ENCODE data around the gene TIMM10B.

TIMM10B gene

GRCh38 chr11:6473451-6474412, 7.6 kb upstream of the TIMM10B start, which contains the start of gene TRIM3:
TSS of gene TRIM3 (minus strand) at chr11:6473941. CDS start at chr11:6465695, 8,246 bp downstream.
- peak; percentile 73 to 81 for DNase-seq

GRCh38 chr11:6474413-6474792, 6.9 kb upstream of the TIMM10B start:
- no peak for DNase-seq

GRCh38 chr11:6474806-6475500, 6.3 kb upstream of the TIMM10B start:
- DNase-seq, result no peak

- DNase-seq, result no peak
Measured at GRCh38 chr11:6475936-6476335, 5.4 kb upstream of the TIMM10B start.

GRCh38 chr11:6476571-6476970, 4.7 kb upstream of the TIMM10B start:
- DNase-seq, result no peak

GRCh38 chr11:6480299-6480914, 894 bp upstream of the TIMM10B start:
- no peak for DNase-seq

- no peak for DNase-seq
Measured at GRCh38 chr11:6481924-6482275, 599 bp downstream of the TIMM10B start.

- no peak for DNase-seq
Measured at GRCh38 chr11:6482441-6482840, 1.1 kb downstream of the TIMM10B start.

GRCh38 chr11:6483015-6483414, 1.7 kb downstream of the TIMM10B start:
- no peak for DNase-seq

GRCh38 chr11:6485661-6486060, 4.4 kb downstream of the TIMM10B start:
- DNase-seq, result no peak

GRCh38 chr11:6486256-6486655, 5.0 kb downstream of the TIMM10B start:
- DNase-seq, result no peak

GRCh38 chr11:6486938-6487337, 5.6 kb downstream of the TIMM10B start:
- DNase-seq, result no peak

GRCh38 chr11:6488342-6488741, 7.0 kb downstream of the TIMM10B start:
- DNase-seq, result no peak

- DNase-seq, result no peak
Measured at GRCh38 chr11:6488821-6489220, 7.5 kb downstream of the TIMM10B start.

GRCh38 chr11:6489306-6489705, 8.0 kb downstream of the TIMM10B start:
- no peak for DNase-seq

GRCh38 chr11:6497069-6497839, 16.0 kb downstream of the TIMM10B start, which contains the start of gene DNHD1:
TSS of gene DNHD1 (plus strand) at chr11:6497280. CDS start at chr11:6498216, 936 bp downstream.
- DNase-seq, result no peak

- DNase-seq, result no peak
Measured at GRCh38 chr11:6498121-6498520, 16.8 kb downstream of the TIMM10B start.

- no peak for DNase-seq
Measured at GRCh38 chr11:6498544-6498943, 17.2 kb downstream of the TIMM10B start.

GRCh38 chr11:6502382-6502781, 21.1 kb downstream of the TIMM10B start:
- DNase-seq, result no peak

- no peak for DNase-seq
Measured at GRCh38 chr11:6504166-6504565, 22.9 kb downstream of the TIMM10B start.

GRCh38 chr11:6505577-6506240, 24.4 kb downstream of the TIMM10B start:
- peak; percentile 10 to 22 for DNase-seq

GRCh38 chr11:6516865-6517264, 35.6 kb downstream of the TIMM10B start:
- no peak for DNase-seq

Data from activated CD4-positive, alpha-beta T cell treated with anti-CD3 and anti-CD28 coated beads for 4 hours (primary cell).